Heart left ventricle (tissue), 13 donors: ENCODE results near the gene TFB1M.

Experiments
- CTCF ChIP-seq, 12 donors: fragments of 200-600 bp; sonication (generic) in 4 of 12; IDR thresholded peaks; one replicate each; pipeline versions ENCODE4 v1.5.0 to v1.8.0; 2018 to 2022; ENCODE audit warnings: antibody characterized with exemption in 12 of 12, mild to moderate bottlenecking in 5 of 12
- POLR2A ChIP-seq, 2 donors: fragments of 450-650 bp; IDR thresholded peaks; one replicate each; pipeline ENCODE4 v1.6.1; 2017; ENCODE audit warnings: antibody characterized with exemption in 2 of 2, mild to moderate bottlenecking in 2 of 2, moderate library complexity in 2 of 2
- donor health status: ischemic (EF 13 %, LVEDD 7.1; RV severe dilation, severe dysfunction).
- donor health status: DM: no; HTN: yes; CAD: no.
- donor health status: DM: no; HTN: no; CAD: no.
- donor health status: ischemic (EF 25% LVEDD 6.9; RV normal size, moderate dysfunction).
- donor health status: ischemic (EF 25% LVEDD 5.7; RV mildly dilated, moderate dysfunction).
- donor health status: ischemic (EF 35%, LVEDD 5.7; RV mildly dilated, moderate dysfunction).
- donor health status: nonischemic (EF 11% LVEDD 7.7; RV severe dilation, severe dysfunction).
- donor health status: DM: yes; HTN: yes; CAD: no.
- donor health status: PGD.
- donor health status: ischemic (EF 29% LVEDD 5.4; RV normal size, mild dysfunction).
- donor health status: nonischemic (EF 23%, LVEDD 6.1; RV moderate dilation, normal function).

DNA sequence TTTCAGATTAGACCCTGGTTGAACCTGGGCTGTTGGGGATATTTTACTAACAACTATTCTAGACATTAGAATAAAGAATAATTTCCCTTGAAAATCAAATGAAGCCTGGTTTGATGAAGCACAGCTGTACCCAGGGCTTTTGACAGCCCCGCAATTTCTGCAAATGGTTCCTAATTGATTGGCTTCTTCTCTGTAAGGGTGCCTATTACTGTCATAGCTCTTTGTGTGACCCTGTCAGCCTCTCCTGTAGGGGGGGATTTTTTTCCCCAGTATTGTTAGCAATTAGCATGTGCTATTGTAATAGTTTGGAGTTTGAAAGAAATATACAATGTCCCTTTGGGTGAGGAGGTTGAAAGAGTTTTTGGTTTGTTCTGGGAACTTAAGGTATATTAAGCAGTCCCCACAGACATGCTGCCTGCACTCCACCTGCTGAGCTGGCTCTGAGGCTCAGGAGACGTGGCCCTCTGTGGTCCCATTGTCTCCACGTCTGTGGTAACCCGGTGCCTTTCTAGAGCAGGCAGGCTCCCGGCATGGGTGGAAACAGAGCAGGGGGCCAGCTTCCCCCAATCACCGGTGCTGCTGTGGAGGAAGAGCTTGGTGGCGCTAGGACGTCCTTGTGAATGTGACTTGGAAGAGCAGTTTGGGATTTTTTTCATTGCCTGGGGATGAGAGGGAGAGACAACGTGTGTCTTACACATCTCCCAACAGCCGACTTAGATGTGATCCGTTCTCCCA is 97.8 kb downstream of the TFB1M start:
- no peak for TF ChIP-seq CTCF (IDR thresholded peaks at IDR 0.05)
- TF ChIP-seq POLR2A (IDR thresholded peaks at IDR 0.05) = no peak
